G401 (cell line): Measurements from ENCODE around the gene B4GALNT3. TPM values are rescaled to one million over a fixed set of nuclear protein-coding genes. Genes with fewer than 3 reads are reported as not detected.
A peak's percentile ranks its signal among the peaks of the same experiment; 100 is the strongest.
"Not testable (repeated sequence)": the region's sequence is repeated elsewhere in the genome, so short reads cannot be mapped to it uniquely, and the experiment has no call there.

Experiments
- DNase-seq: peaks from one replicate; pipeline ENCODE4 v3.0.0-alpha.2; 2015; ENCODE audit warnings: low spot score
- in situ Hi-C: cut with HindIII; loops from 2 replicates; pipeline ENCODE4 v1.10.0; 2016; ENCODE audit warnings: low sequenced_read_pairs, mixed read lengths
- total RNA-seq: library from RNA; depleted of rRNA; stranded (reverse); fragments of >200 nt; shearing (Covaris generic); gene quantifications from 2 replicates; pipeline ENCODE4 v1.2.3, GENCODE V29; 2014; rRNA removed

Gene B4GALNT3
- 2.3 and 2.6 TPM in 2 replicates for total RNA-seq

DNA sequence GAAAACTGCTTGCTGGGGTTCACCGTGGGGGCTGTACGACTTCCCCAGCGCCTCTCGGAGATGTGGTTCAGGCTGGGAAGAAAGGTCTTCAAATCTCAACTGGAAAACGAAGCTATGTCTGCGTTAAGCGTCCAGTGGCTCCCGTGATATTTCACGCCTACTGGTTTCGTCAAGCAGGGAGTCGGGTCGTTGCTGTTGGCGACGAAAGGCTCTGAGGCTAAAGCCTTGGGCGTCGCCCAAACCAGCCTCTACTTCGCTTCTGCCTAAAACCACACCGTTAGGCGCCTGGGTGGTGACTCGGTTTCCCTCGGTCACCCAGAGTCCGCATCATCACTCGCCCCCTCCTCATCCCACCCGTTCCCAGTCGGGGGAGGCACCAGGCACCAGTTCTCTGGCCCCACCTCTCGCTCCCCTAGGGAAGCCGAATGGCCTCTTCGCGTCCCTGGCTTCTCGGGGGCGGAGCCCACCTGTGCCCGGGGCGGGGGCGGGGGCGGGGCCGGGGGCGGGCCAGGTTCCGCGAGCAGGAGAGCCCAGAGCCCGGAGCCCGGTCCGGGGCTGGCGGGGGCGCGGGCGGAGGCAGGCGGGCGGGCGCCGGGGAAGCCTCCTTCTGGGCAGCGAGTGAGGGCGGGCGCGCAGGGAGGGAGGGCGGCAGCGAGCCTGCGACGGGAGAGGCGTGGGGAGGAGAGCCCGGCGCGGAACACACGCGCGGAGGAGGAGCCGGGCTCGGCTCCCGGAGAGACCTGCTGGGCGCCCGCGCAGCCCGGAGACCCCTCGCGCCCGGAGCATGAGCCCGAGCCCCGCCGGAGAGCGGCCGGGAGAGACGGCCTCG is at the start of gene B4GALNT3:
Gene B4GALNT3, plus strand, starts transcription at position 510 of the 829 bp plus-strand sequence. CDS start 438 bp downstream, outside the sequence.
- in situ Hi-C loops = no loop called here
- DNase-seq = peak; percentile 31

GRCh38 chr12:414859-415258 is 44.9 kb upstream of the B4GALNT3 start:
- in situ Hi-C loops = no loop called here
- no peak for DNase-seq

DNA sequence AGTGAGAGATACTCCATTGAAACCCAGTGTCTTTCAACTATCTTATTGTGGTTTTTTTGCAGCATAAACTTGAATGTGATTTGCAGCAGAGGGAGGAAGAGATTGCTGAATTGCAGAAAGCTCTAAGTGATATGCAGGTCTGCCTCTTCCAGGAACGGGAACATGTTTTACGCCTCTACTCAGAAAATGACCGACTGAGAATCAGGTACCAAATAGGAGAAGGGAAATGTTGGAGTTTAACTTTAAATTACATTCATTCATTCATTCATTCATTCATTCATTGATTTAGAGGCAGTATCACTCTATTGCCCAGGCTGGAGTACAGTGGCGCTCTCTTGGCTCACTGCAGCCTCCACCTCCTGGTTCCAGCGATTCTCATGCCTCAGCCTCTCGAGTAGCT is 41.3 kb upstream of the B4GALNT3 start:
- DNase-seq = no peak
- in situ Hi-C loops = no loop called here

DNA sequence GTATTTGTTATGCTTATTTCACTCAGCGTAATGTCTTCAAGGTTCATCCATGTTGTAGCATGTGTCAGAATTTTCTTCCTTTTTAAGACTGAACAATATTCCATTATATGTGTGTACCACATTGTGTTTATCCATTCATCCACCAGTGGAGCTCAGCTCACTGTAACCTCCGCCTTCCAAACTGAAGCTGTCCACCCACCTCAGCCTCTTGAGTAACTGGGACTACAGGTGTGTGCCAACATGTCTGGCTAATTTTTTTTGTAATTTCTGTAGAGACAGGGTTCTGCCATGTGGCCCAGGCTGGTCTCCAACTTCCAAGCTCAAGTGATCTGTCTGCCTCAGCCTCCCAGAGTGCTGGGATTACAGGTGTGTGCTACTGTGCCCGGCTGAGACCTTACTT is 37.2 kb upstream of the B4GALNT3 start:
- no peak for DNase-seq
- in situ Hi-C loops = no loop called here

GRCh38 chr12:435737-436136 is 24.0 kb upstream of the B4GALNT3 start:
- DNase-seq, in situ Hi-C loops: not testable (repeated sequence)

- peak; percentile 72 for DNase-seq
- in situ Hi-C loops = loop anchor here (5.0 kb wide), 1 partner anchor 100 kb away; no protein-coding TSS in a partner anchor
These were observed 17.4 kb upstream of the B4GALNT3 start for GRCh38 chr12:442235-442884.

DNA sequence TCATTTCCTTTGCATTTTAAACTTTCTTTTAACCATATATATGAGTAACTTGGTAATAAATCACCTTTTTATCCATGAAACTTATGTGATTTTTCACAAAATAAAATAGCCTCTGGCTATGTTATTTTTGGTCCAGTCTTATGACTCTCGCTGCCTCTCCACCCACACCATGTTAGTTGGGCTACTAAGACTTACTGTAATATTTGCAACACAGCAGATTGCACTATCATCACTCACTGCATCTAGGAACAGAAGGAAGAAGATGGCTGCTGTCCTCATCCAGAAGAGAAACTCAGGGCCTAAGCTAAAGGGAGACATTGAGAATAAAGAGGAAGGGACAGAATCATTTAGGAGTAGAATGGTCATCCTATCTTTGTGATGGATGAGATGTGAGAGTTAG is 12.6 kb upstream of the B4GALNT3 start:
- in situ Hi-C loops = no loop called here
- no peak for DNase-seq

- no peak for DNase-seq
These were observed 10.5 kb upstream of the B4GALNT3 start for GRCh38 chr12:449203-449602.

GRCh38 chr12:450438-450837 is 9.3 kb upstream of the B4GALNT3 start:
- no peak for DNase-seq
- in situ Hi-C loops = no loop called here

More at GRCh38 chr12:449203-449602, 10.5 kb upstream of the B4GALNT3 start:
- in situ Hi-C loops = no loop called here

DNA sequence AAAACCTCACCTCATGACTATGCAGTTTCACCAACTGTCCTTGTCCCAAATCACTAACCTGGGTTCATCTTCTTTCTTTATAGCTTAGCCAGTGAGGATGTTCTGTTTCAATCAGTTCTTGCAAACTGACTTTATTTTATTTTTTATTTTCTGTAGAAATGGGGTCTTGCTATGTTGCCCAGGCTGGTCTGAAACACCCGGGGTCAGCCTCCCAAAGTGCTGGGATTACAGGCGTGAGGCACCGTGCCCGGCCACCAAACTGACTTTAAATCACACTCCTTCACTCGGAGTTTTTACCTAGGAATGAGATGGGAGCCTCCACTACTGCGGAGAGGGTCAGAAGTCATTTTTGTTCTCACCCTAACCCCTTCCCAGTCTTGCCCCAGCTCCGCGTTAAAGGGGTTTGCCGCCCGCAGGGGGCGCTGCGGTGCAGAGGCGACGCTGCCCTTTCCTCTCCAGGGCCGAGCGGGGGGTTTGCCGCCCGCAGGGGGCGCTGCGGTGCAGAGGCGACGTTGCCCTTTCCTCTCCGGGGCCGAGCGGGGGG is 7.0 kb upstream of the B4GALNT3 start:
- no peak for DNase-seq
- in situ Hi-C loops = no loop called here

GRCh38 chr12:454833-455232 is 4.9 kb upstream of the B4GALNT3 start:
- no peak for DNase-seq
- in situ Hi-C loops = no loop called here

GRCh38 chr12:455821-456220 is 3.9 kb upstream of the B4GALNT3 start:
- in situ Hi-C loops = no loop called here
- no peak for DNase-seq

GRCh38 chr12:457676-458075 is 2.1 kb upstream of the B4GALNT3 start:
- in situ Hi-C loops = no loop called here
- DNase-seq = no peak

DNA sequence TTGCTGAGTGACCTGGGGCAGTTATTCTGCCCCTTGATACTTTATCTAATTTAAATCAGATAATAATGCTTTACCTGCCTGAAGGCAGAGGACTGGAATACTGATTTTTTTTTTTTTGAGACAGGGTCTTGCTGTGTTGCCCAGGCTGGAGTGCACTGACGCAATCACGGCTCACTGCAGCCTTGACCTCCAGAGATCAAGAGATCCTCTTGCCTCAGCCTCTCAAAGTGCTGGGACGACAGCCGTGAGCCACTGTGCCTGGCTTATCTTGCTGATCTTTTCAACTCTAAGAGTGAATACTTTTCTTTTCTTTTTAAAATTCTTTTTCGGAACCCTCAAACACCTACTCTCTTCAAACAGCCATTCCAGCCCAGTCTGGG is 699 bp upstream of the B4GALNT3 start:
- in situ Hi-C loops = no loop called here
- no peak for DNase-seq

DNA sequence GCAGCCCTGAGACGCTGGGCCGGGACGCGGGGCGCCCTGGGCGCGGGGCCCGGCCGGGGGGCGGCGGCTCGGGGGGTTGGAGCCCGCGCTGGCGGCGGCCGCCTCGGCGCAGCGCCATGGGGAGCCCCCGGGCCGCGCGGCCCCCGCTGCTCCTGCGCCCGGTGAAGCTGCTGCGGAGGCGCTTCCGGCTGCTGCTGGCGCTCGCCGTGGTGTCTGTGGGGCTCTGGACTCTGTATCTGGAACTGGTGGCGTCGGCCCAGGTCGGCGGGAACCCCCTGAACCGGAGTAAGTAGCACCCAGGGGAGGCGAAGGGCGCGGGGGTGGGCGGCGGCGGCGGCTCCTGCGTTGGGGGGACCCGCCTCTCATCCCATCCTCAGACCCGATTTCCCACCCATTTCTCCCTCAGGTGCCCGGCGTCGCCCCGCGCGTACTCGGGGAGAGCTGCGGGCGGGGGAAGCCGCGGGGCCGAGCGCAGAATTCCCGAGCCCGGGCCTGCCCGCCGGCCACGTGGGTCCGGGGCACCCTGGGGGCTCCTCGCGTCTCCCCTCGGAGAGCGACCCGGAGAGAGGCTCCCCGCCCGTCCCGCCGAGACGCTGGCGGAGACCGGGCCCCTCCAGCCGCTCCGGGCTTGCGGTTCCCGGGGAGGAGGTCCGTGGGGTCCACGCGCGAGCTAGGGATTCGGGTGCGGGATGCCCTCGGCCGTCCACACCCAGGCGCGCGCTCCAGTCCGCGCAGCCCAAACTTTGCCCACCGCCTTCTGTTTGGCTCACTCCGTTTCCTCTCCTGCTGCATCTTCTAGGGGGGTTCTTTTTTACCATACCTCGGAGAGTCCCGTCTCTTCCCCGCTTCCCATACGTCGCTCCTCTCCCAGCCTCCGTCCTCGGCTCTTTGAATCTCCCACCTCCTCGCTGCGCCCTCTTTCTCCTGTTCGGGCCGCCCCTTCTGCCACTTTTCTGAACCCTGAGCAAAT is 807 bp downstream of the B4GALNT3 start:
- in situ Hi-C loops = no loop called here

DNA sequence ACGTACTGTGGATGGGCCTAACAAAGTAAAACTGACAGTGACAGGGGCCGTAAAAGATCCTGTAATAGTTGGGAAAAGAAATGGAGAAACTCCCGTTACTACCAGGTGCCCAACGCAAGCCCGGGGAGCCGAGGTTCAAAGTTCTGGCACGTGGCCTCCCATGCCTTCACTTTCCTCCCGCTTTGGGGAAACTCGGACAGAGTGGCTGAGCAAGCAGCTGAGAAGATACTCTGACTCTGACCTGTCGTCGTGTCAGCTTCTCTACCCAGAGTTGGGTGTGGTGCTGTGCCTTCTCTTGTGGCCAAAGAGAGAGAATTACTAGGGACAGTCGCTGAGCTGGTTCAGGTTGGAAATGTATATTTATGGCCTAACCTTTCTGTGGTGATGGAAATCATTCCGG is 1.7 kb downstream of the B4GALNT3 start:
- in situ Hi-C loops = no loop called here
- DNase-seq = no peak

More for the DNA sequence above, 807 bp downstream of the B4GALNT3 start:
- no peak for DNase-seq

- no peak for DNase-seq
- in situ Hi-C loops = no loop called here
These were observed 3.4 kb downstream of the B4GALNT3 start for GRCh38 chr12:462936-463705.

- in situ Hi-C loops = no loop called here
- DNase-seq = no peak
These were observed 4.9 kb downstream of the B4GALNT3 start for GRCh38 chr12:464484-465267.
